ENCODE measurements around the gene SGPP2.
"Not testable (repeated sequence)": the region's sequence is repeated elsewhere in the genome, so short reads cannot be mapped to it uniquely, and the experiment has no call there.

SGPP2 gene

DNA sequence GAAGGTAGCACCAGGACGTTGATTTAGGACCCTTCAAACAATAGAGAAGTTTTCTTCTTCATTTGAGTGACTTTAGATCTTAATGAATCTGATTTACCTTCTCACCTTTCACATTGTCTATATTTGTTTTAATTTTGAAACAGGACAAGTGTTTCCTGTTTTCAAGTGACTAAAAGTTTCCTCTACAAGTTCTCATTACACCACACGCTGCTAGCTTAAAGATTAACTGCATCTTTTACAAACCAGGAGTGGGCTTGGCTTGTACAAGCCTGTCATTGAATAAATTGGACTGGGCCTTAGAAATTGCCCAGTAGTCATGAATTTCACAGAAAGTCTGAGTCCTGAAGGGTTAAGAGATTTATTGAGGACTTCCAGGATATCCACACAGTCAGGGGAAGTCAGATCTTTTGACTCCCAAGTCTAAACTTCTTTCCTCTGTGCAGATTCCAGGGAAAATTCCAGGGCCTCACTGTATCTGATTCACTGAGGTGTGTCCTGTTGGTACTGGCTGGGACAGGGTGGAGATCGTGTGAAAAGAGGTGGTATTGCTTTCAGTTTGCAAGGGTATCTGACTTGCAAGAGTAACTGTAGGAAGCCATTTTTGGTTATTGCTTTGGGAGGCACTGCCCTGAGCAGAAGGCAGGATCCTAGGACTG lies 3.4 kb downstream of the SGPP2 start:
- no peak for DNase-seq

DNA sequence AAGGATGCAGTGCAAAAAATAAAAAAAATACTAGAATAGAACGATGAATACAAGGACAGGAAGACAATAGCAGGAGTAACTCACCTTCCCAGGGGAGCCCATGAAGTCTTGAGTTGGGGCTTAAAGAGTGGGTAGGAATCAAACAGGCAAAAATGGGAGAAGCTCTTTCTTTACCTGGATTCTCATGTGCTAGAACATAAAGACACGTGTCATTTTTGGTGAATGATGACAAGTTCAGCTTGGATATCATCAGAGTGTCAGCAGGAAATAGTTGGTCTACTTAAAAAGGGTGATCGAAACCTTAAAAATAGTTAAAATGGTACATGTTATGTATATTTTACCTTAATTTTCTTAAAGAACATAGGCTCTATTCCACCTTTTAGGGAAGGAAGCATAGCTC lies 5.7 kb downstream of the SGPP2 start:
- DNase-seq: no peak

DNA sequence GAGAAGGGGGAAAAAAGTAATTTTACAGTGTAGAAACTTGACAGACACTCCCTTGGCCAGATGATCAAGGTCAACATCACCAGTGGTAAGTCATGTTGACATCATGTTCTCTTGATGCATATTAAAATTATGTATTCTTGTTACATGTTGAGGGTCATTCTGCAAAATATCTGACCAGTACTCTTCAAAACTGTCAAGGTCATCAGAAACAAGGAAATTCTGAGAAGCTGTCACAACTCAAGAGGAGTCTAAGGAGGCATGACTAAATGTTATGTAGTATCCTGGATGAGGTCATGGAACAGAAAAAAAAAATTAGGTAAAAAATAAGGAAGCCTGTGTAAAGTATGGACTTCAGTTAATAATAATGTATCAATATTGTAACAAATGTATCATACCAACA lies 6.3 kb downstream of the SGPP2 start:
- no peak for DNase-seq

DNA sequence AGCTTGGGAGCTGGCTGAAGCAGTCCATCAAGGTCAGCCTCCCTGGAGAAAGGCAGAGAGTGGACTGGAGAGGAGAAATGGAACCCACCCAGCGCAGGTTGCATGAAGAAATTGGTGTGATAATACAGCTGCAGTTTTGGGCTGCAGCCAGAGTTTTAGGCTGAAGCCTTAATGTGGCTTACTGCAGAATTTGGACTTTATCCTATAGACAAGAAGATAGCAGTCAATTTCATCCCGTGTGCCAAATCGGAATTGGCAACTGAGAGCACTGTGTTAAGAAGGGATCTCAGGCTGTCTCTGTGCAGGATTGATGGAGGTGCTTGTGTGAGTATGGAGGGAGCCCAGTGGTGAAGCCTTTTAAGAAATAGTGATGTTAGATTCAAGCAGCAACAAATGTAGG lies 7.5 kb downstream of the SGPP2 start:
- no peak for DNase-seq

DNA sequence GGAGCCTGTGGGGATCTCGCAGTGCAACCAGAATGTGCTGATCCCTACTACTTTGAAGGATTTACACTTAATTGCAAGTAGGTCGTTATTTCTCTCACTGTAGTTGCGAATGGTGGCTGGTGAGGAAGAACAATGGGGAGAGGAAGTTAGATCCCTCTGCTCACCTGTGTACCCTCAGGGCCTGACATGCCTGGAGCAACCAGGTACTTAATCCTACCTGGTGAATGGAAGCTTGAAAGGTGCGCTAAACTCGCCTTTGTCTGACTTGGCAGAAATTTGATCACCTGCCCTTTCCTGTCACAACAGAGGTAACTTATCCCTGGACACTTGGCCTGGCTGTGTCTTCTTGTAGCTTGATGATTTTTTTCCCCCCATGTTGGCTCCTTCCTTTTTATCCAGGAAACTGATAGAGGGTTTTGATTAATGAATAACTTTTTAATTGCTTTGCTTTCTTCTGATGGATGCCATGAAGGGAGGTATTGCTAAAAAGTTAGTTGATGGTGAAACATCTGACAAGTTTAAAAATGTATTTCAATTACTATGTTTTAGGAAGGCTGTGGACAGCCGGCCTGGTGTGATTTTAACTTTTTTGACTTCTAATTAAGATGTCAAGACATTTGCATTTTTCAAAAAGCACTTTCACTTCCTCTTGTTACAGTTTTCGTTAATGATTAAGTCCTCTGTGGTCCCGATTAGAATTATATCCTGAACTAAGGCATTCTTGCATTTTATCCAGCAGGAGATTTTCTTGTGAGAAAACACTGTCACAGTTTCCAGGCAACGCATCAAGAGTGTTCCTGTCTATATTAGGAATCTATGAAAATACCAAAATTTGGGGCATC lies 9.2 kb downstream of the SGPP2 start:
- DNase-seq: no peak

DNA sequence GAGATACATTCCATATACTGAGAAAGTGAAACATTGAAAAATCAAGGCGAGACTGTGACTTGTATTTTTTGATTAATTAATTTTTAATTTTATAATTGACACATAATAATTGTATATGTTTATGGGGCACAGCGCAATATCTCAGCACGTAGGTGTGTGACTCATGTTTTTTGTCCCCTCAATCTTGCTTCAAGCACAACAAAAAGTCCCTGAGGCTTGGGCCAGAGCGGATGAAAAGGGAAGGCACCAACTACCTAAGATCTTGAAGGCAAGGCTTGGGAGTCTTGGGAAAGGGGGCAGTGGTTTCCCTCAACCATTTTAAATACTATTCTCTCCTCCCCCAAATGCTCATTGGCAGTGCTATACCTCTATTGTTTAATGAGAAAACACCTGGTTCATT lies 9.9 kb downstream of the SGPP2 start:
- no peak for DNase-seq

DNA sequence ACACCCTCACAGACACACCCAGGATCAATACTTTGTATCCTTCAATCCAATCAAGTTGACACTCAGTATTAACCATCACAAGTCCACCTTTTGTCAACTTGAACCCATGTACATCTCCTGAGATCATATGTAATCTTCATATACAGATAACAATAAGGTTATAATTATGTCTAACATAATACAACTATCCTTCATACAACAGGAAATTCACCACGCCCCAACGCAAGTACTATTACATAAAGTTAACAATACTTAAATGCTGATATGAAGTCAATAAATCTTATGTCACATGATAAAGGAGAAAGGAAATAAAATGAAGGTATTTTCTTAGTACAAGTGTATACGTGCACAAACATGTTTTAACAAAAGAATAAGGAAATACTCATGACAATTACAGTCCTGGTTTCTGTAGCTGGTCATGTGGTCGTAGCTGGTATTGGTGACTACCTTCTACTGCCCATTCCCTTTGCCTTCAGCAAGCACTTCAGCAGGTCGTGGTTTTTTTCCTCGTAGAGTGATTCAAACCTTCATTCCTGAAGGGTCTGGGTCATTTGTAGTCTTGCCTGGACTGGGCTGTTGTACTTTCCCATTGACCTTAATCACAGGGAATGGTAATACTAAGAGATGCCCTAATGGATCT lies 11.2 kb downstream of the SGPP2 start:
- not testable (repeated sequence) for DNase-seq

DNA sequence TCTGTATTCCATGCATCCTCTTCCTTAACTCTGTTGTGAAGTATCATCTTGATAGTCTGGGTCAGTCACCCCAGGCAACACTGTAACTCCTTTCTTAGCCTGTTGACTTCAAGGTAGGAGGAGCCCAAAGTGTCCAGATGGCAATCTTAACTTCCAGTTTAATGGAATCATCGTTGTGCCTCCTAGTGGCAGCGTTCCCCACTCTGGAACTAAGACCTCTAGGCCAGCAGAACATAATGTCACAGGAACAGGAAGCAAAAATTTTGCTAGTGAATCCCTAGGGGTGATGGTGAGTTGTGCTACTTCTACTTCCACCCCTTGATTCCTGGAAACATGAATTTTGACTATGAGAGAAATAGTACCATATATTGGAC lies 11.7 kb downstream of the SGPP2 start:
- no peak for DNase-seq

DNA sequence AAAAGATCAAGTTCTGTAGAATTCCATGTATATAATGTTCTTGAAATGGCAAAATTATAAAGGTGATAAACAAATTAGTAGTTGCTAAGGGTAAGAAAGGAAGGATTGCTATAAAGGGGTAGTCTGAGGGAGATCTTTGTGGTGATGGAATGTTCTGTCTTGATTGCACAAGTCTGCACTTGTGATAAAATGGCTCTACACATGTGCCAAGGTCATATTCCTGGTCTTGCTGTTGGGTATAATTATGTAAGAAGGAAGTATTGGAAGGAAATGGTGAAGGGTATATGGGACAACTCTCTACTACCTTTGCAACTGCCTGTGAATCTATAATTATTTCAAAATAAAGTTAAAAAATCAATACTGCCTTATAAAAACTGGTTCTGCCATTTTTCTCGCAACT lies 15.3 kb downstream of the SGPP2 start:
- no peak for DNase-seq

DNA sequence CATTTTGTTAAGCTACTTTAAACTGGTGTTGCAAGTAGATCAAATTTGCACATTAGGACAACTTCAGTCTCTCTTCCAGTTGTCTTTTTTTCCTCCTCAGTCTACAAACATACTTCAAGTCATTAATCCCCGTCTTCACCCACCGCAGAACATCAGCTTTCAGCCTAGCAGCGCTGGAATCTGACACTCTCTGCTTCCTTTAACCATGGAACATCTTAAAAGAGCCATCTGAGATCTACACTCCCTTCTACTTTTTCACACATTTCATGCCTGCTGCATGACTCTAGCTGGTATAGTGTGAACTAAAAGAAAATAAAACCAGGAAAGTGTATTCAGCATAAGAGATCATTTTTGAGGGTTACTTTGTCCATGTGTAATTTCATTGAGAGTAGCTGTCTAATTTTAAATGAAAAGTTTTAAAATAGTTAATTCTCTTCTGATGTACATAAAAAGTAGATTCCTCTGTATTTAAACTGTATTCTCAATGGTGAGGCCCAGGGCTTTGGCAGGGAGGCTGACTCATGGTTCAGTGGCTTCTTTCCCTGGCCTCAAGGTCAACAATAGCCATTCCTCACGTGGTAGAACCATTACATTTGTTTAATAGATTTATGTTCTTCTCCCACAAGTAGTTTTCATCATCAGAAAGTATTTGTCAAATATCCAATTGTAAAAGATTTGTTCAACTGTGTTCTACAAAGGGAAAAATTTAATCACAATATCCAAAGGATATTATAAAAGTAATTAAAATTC lies 16.5 kb downstream of the SGPP2 start:
- DNase-seq: no peak

DNA sequence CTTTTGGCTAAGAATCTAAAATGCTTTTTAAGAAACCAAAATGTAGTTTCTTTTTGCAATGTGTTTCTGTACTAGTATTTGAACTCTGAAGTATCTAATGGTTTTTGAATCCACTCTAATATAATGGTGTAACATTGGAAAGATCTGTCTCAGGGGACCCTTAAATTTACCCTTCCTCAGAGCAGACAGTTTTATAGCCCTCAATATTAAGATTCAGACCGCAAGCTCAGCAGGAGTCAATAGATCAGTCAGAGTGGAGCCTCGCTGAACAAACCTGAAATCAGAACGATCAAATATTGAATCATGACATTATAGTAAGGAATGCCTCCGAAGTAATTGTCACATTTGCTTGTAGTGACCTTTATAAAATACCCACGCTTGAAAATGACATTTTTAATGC lies 18.3 kb downstream of the SGPP2 start:
- no peak for DNase-seq

DNA sequence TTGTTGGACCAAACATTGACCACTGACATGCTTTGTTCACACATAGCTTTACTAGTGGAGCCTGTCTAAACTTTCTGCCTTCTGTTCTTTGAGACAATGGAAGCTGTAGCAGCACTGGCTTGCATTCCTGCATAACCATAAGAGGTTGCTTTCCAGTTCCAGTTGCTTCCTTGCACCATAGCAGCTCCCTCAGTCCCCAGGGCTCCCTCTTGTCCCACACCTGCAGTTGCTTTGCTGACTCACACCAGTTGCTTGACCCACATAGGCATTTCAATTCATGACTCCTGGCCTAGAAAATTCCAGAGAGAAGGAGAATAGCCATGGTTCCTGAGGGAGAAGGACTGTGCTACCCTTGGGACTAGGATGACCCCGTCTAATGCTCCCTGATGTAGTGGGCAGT lies 20.9 kb downstream of the SGPP2 start:
- DNase-seq: no peak

DNA sequence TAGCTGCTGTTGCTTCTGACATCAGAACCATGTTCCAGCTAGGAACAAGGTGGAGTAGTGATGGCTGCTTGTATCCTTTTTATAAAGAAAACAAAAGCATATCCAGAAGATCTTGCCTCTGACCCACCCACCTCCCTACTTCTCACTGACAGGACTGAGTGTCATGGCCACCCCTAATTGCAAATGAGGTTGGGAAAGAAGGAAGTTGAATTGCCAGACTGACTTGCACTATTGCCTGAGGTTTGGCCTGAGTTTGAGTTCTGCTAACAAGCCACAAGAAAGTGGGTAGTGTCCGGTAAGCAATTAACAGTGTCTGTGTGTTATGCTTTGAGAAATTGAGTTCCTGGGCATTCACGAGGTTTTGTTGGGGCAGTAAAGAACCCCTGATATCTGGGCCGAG lies 22.8 kb downstream of the SGPP2 start:
- DNase-seq: no peak

DNA sequence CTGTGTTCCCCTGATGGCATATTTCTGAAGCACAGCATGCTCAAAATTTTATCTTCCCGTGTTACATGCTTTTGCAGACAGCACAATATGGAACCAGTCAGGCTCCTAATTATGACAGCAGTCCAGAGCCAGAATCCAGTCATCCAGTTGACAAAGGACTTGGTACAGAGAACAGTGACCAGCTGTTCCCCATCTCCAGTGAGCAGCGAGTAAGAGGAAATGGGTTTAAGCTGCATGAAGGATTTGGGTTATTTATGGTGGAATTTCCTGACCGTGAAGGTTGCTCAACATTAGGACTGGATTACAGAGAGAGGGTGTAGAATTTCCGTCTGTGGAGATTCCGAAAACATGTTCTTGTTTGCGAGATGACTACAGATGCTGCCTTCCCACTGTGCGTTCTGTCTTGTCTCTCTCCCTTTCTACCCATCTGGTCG lies 24.4 kb downstream of the SGPP2 start:
- peak; percentile 98 for DNase-seq

DNA sequence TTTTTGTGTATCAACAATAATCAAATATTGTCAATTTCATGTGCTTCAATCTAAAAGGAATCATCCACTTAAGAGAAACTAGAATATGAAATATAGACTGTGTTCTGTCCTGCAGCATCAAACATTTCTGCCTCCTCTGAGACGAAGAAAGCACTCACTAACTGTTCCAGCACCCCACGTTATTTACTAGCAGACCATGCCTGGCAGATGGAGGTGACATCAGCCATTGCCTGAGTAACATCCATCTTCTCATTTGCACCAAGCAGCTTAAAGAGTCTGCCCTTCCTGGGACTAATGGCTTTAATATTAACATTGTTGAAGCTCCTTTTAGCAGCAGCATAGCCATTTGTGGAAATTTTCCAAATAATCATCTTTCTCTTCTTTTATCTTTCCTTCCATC lies 25.7 kb downstream of the SGPP2 start:
- DNase-seq: peak; percentile 68

DNA sequence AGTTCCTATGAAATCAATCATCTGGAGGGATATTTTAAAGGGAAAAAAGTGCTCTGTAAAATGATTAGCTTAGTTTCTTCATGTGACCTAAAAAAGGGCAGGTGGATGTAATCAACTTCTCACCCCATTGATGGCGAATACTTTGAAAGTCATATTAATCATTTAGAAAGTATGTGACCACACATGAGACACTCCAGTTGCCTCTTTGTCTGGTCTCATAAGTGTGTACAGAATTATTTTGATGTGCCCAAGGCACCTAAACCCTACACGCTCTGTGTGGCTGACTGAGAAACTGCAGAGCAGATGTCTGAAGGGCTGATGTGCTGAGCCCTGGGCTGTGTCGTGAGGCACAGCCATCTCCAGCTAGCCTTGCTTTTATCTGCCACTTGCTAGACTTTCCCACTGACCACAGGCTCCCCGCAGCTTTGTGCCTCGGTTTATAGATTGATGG lies 26.9 kb downstream of the SGPP2 start:
- peak; percentile 59 for DNase-seq

DNA sequence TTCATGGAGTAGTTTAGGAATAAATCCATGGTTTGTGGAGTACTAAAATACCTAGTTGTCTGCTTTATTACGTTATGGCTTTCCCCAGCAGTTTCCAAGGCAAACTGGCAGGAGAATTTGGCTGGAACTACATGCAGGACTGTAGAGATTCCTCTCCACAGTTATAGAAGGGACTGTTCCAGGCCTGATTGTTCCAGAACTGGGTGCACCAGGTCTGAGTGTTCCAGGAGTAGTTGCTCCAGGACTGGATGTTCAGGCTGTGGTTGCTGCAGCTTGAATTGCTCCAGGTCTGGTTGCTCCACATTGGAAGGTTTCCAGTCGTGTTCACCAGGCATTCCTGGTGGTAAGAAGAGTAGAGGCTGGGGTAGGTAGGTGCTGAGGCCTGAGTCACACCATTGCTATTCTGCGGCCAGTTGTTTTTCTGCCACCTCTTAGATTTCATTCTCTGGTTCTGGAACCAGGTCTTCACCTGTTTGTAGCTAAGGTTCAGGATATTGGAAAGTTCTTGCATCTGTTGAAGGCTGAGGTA lies 28.1 kb downstream of the SGPP2 start:
- no peak for DNase-seq

DNA sequence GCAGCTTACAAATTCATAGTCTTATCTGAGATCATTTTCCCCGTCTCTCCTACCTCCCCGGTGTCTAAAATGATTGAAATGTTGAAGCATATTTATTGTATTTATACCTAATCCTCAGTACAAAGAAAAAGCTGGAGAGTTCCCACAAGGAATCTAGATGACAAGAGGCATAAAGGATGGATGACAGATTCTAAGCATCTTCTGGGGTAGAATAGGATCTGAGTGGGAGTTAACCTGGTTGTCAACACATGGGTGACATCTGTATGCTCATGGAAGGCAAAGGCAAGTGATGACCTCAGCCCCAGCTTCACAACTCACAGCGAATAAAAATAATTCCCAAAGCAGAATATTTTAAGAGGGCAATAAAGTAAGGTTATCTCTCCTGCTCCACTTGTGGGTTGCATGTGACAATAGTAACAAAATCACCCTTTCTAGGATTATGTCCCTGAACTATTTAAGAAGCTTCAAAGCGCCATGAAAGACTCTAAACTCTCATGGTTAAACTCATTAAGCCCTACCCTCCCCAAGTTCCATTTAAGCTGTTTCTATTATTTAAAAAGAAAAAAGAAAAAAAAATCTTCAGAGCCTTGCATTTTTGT lies 32.2 kb downstream of the SGPP2 start:
- no peak for DNase-seq

DNA sequence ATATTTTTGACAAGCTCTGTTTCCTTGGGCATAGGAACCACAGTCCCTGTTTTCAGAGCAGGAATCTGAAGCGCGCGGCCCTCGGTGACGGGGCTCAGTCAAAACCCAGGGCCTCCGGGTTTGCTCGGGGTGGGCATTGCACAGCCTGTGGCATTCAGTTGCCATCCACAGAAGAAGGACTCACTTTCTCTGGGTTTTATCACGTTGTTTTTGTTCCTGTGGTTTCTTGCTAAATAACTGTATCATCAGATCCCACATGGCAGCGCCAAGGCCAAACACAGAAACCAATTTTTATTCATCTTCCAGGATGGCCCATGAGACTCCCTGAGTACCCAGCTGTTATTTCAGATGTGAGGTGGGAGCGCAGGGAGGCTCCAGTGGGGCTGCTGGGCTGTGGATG lies 35.6 kb downstream of the SGPP2 start:
- no peak for DNase-seq

DNA sequence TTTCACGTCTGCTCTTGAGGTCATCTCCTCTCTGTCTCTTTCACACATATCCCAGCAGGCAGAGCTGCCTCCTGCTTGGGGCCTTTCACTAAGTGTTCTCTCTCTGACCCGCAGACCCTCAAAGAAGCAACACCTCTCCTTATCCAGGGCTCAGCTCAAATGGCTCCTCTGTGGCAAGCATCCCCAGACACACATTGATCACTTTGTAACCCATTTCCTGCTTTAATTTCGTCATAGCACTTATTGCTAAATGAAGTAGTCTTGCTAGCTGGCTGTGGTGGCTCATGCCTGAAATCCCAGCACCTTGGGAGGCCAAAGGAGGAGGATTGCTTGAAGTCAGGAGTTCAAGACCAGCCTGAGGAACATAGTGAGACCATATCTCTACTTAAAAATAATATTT lies 41.4 kb downstream of the SGPP2 start:
- DNase-seq: no peak

DNA sequence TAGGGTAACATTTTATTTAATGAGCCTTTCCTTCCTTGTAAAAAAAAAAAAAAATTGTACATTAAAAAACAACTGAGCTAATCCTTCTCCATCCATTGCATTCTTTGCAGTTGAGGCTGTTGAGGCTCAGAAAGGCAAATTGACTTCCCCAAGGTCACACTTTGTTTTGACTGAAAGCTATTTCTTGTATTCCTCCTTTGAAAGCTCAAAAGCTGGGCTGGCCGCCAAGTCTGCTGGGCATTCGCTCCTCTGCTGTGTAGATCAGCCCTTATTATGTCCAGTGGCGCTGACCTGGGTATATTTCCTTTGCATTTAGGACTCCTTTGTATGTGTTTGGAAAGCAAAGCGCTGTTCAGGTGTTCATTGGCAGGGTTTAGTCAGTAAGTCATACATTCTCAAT lies 44.0 kb downstream of the SGPP2 start:
- no peak for DNase-seq

DNA sequence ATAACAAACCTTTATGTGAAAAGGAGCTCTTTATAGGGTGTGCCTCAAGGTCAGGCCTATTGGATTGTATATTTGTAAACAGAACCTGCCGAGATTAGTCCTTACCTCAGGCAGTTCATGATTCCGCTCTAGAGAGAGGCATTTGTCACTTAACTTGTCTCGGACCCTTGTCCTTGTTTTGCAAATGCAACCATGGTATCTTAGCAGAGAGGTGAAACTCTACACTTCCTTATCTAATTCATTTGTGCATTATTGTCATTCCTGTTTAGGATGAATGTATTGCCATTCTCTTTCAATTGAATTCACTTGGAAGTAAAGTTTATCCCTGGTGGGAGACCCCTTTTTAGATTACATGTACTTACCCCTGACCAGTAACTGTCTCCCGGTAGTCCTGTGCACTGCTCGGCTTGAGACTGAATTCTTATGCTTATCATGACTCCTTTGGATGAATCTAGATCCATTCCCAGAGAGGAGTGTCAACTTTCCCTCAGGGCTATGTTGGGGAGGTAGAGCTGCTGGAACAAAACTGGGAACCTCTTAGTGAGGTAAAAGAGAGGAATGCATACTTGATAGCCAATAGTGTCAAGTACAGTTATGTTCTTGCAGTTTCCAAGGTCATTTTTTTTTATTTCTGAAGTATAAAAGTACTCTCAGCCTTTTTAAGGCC lies 46.6 kb downstream of the SGPP2 start:
- DNase-seq: no peak
